Measurements from ENCODE around the gene NEK10.

GRCh38 chr3:27322634-27323033 is 46.5 kb downstream of the NEK10 start:
- no peak for TF ChIP-seq DPF2 (IDR thresholded peaks at IDR 0.05)
- no peak for TF ChIP-seq CHD2 (IDR thresholded peaks at IDR 0.05; ENCODE audit: low read depth, low read length)
- no peak for TF ChIP-seq NFYB (IDR thresholded peaks at IDR 0.05; ENCODE audit: extremely low read depth, insufficient read length)
- no peak for TF ChIP-seq KDM2B (CRISPR knock-in tag; IDR thresholded peaks at IDR 0.05)
- TF ChIP-seq EP300 (IDR thresholded peaks at IDR 0.05; ENCODE audit: low read length) = no peak
- TF ChIP-seq CTCF (IDR thresholded peaks at IDR 0.05 in 2 of 3, conservative IDR thresholded peaks at IDR 0.05 in 1 of 3; ENCODE audit: insufficient read depth in 2 of 3, low read depth in 1 of 3, low read length in 3 of 3) = no peak
- TF ChIP-seq TEAD1 (CRISPR knock-in tag; IDR thresholded peaks at IDR 0.05) = no peak
- TF ChIP-seq ZNF280B (CRISPR knock-in tag; IDR thresholded peaks at IDR 0.05) = no peak
- no peak for TF ChIP-seq PURB (CRISPR knock-in tag; IDR thresholded peaks at IDR 0.05; ENCODE audit: low read depth)
- TF ChIP-seq, protein P1, sequence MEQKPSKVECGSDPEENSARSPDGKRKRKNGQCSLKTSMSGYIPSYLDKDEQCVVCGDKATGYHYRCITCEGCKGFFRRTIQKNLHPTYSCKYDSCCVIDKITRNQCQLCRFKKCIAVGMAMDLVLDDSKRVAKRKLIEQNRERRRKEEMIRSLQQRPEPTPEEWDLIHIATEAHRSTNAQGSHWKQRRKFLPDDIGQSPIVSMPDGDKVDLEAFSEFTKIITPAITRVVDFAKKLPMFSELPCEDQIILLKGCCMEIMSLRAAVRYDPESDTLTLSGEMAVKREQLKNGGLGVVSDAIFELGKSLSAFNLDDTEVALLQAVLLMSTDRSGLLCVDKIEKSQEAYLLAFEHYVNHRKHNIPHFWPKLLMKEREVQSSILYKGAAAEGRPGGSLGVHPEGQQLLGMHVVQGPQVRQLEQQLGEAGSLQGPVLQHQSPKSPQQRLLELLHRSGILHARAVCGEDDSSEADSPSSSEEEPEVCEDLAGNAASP (IDR thresholded peaks at IDR 0.05) = no peak
- TF ChIP-seq NRF1 (conservative IDR thresholded peaks at IDR 0.05 in 1 of 2, IDR thresholded peaks at IDR 0.05 in 1 of 2) = no peak
- no peak for TF ChIP-seq ZNF224 (CRISPR knock-in tag; IDR thresholded peaks at IDR 0.05)
- TF ChIP-seq ELF4 (CRISPR knock-in tag; IDR thresholded peaks at IDR 0.05) = no peak
- no peak for TF ChIP-seq SIN3A (IDR thresholded peaks at IDR 0.05; ENCODE audit: borderline replicate concordance in 2 of 2, control insufficient read depth in 1 of 2, low read depth in 2 of 2, low read length in 2 of 2)
